NCI-H524 (cell line): ENCODE measurements around the gene PLD5.

Experiments
- DNase-seq, 2 experiments: peaks; one replicate each; lab custom pipeline; 2025; lab: John Stamatoyannopoulos, UW

PLD5 gene

GRCh38 chr1:242524571-242525359, at the start of gene PLD5:
Gene PLD5, minus strand, starts transcription at chr1:242524697.
- DNase-seq, result peak; percentile 35 to 67

DNA sequence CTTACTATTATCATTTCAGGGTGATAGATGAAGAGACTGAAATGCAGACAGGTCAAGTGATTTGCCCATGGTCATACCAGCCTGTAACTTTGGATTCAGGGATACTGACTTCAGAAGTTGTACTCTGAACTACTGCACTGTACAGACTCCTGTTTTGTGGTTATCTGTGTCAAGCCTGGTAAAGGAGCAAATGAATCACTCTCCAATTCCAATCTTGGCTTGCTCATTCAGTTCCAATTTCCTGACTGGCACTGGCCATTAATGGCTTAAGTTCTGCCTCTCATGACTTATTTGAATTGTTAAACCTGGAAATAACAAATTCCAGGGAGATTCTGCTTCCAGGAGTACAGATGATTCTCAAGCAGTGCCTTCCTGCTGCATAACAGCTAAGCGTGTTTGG, 45.4 kb upstream of the PLD5 start:
- no peak for DNase-seq

DNA sequence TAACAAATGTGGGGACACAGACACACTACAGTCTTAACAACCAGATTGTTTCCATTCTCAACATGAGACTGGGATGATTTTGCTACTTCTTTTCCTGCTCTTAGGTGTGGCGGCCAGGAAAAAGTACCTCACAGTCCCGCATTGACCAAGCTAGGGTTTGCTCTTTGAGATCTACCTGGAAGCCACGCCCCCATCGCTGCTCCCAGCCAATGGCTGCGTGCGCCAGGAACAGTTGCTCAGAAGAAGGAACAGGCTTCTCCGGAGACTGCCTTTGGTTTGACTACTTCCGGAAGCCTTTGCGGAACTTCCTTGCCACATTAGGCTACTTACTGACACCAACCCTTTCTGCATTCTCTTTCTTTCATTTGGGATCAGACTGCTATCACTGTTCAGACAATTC, 44.2 kb upstream of the PLD5 start:
- no peak for DNase-seq

- no peak for DNase-seq
These were observed 43.1 kb upstream of the PLD5 start for GRCh38 chr1:242567596-242567995.

DNA sequence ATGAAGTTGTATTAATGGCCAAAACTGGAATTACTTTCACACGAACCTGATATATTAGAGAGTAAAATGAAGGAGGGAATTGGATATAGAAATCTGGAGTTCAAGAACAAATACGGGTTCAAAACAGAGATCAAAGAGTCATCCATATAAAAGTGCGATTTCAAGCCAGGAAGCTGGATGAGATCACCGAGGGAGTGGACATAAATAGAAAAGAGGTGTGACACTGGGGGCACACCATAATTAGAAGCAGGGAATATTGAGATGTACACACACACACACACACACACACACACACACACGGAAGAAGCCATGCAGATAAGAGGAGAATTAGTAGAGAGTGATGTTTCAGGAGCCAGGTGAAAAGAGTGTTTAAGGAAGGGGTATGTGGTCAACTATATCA, 32.3 kb upstream of the PLD5 start:
- DNase-seq, result no peak

DNA sequence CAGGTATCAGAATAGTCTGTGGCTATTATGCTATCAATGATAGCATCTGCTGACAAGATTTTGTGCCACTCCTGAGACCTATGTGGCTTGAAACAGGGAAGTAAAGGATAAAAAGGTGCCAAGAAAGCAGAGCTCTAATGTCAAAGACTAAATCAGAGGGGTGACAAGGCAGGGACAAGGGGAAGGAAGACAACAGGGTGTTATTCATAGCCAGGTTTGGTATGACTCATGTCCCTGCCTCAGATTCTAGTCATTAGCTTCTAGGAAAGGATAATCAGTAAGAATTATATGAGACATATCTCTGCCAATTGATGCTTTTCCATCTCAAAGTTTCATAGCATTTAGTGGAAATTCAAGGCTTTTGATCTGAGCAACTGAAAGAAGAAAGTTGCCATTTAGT, 31.8 kb upstream of the PLD5 start:
- DNase-seq, result no peak

DNA sequence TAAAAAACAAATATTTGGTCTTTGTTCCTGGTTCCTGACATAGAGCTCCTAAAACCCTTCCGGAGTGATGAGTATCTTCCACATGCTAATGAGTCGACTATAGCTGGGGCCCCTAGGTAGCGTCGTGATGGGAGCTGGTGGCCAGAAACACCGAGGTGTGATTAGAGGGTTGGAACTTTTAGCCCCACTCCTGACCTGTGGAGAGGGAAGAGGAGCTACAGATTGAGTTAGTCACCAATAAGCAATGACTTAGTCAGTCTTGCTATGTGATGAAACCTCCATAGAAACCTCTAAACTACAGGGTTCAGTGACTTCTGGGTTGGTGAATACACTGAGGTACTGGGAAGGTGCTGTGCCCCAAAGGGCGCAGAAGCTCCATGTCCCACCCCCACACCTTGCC, 30.1 kb upstream of the PLD5 start:
- DNase-seq, result no peak

DNA sequence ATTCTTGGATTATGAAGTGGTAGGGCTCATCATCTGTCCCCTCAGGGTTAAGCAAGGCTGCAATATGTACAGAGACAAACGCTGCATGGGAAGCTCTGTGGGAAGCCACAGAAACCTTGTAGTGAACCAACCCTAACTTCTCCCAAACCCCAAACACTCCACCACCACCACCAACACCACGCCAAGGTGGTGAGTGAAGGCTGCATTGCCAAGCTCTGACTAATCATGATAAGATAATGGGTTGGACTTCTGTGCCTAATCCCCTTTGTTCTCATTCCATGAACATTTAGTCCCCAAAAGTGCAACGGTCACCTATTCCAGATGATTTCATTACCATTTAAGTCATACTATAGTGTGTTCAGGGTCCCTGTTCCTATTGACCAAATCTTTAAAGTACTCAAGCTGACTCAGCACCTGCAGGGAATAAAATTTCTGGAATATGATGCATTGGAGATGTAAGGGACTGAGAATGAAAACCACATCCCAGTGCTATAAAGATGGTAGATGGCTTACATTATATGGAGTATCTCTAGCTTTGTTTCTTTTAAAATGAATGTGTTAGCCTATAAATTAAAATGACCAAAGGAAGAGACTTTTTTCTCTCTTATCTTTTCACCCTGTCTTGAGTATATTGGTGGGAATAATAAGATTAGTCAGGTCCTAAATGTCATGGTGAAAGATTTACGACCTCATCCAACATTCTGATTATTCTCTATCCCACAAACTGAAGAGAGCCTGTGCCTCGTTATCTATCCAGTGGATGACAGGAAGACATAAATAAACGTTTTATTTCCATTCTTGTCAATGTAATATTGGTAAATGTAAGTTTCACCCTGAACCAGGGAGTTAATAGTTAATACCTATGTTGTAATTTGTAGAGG, 22.6 kb upstream of the PLD5 start:
- peak in 1 of 2 experiments; percentile 2 for DNase-seq

DNA sequence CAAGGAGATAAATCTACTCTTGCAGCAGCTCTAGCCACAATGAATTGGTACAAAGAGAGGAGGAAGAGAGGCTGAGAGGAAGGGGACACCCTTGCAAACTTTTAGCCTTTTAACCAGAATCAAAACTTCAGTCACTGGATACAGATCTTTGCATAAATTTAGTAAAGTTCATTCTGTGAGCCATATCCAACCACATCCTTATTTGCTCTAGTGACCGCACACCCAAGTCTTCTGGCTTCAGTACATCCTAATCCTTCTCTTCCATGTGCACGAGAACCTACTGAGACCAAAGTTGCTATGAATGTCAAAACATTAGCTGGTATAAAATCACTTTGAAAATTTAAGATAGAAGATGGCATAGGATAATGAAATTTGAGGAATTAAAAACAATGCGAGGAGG, 21.9 kb upstream of the PLD5 start:
- DNase-seq, result no peak

- no peak for DNase-seq
These were observed 19.6 kb upstream of the PLD5 start for GRCh38 chr1:242544071-242544470.

DNA sequence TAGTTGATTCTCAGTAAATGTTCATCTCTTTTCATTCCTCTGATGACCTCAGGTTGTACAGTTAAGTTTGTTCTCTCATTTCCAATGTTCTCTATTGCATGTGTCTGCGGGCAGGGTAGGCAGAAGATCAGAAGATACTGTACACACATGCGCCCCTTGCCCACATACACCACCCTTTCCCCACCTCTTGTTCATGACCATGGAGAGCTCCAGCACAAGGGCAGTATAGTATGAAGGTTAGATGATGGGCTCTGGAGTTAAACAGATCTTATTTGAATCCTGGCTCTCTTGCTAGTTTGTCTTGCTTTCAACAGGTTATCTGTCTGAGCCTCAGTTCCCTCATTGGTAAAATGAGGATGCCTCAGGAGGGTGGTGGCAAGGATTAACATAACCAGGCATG, 17.8 kb upstream of the PLD5 start:
- no peak for DNase-seq

DNA sequence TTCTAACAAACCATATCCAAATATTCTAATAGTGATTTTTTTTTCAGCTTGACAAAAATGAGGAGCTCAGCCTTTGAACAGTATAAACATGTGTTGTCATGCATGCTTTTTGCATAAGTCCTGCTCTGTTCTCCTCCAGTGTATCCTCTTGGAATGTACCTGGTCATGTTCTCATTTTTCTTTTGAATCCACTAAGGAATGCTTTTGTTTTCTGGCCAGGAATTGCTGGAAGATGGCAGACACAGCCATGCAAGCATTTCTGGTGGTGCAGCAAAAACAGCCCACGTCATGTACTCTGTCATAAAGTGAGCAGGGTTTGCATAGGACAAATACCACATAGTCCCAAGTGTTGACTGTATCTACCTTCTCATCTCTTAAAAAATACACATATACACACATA, 11.5 kb upstream of the PLD5 start:
- no peak for DNase-seq

- DNase-seq, result no peak
These were observed 10.3 kb upstream of the PLD5 start for GRCh38 chr1:242534753-242535152.

- no peak for DNase-seq
These were observed 6.3 kb upstream of the PLD5 start for GRCh38 chr1:242530761-242531160.

DNA sequence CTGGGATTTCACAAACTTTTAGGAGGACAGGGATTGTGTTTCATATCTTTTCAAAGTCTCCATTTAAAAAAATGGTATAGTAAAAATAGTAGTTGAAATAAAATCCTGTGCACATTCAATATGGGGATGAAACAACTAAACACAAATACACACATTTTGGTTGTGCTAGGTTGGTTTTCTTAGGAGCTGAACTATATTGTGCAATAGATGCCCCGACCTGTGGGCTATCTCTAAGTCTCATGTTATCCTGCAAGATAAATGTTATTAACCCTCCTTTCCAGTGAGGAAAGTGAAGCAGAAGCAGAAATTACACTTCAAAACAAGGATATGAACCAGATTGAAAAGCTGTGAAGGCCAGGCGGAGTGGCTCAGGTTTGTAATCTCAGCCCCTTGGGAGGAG, 1.3 kb upstream of the PLD5 start:
- no peak for DNase-seq

DNA sequence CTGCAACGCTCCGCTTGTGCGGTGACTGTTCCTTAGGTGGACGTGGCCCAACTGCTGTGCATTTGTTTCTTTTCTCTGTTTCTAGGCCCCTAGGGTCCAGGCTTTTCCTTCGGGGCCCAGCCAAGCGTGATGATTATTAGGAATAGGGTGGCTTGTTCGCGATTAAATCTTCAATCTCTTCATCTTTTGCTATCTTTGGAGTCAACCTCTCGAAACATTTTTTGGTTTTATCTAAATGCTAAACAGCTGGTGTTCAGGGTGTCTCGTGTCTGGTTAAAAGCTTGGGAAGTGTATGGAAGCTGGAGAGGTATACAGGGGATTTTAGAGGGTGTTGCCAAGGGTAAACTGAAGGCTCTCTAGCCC, 844 bp upstream of the PLD5 start:
- peak; percentile 13 to 47 for DNase-seq

- DNase-seq, result peak; percentile 62 to 80
These were observed 552 bp downstream of the PLD5 start for GRCh38 chr1:242523719-242524570.

DNA sequence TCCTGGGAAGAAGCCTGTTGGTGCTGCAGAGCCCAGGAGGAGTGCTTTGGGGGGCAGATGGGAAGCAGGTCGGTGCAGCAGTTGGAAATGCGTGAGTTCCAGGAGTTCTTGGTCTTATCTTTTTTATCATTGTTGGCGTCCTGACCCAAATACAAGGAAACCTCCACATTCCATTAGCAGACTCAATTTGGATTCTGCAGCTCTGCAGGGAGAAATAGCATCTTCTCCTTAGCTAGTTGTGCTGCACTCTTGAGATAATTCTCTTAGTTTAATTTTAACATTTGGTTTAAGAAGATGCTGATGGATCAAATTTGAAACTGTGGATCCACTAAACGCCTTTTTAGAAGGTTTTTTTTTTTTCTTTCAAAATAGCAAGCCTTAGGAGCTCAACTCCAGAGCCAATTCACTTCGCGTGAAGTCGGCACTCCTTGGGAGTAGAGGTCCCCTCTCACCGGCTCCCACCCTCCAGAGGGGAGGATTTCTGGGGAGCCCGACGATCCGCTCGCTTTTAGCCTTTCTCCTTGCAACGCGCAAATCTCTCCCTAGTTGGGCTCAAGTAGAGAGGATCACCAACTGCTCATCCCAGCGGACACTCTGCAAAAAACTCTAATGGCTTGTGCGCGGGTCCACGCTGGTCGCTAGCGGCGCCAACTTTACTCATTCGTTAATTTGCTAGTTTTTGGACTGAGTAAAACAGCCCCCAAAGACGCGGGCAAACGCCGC, 1.3 kb downstream of the PLD5 start:
- peak in 1 of 2 experiments; percentile 26 for DNase-seq

- DNase-seq, result no peak
These were observed 2.1 kb downstream of the PLD5 start for GRCh38 chr1:242522304-242522945.

DNA sequence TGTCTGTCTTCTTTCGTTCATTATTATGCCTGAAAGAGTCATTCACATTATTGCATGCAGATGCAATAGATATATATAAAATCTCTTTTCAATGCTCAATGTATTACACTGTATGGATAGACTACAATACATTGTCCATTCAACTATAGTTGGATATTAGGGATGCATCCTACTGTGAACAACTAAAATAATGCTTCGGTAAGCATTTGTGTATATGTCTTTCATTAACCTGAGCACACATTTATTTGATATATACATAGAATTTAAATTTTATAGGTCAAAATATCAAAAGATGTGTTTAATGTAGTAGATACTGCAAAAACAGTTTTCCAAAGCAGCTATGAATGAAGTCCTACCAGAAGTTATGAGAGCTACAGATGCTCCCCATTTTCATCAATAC, 8.9 kb downstream of the PLD5 start:
- no peak for DNase-seq

GRCh38 chr1:242506724-242507123, 17.8 kb downstream of the PLD5 start:
- no peak for DNase-seq
